K562 (cell line): ENCODE results near the gene GMEB2. TPM values are rescaled to one million over a fixed set of nuclear protein-coding genes. Genes with fewer than 3 reads are reported as not detected.

Experiments
- CREB5 ChIP-seq: fragments of 250-450 bp; sonication (Bioruptor Pico); IDR thresholded peaks from 2 replicates; pipeline ENCODE4 v1.5.0; 2020; ENCODE audit warnings: mild to moderate bottlenecking
- MCM2 ChIP-seq: fragments of 450-650 bp; IDR thresholded peaks from 2 replicates; pipeline ENCODE4 v1.6.1; 2017; ENCODE audit warnings: low read depth, mild to moderate bottlenecking
- MIER1 ChIP-seq: fragments of 450-650 bp; IDR thresholded peaks from 2 replicates; pipeline ENCODE4 v1.6.1; 2016; ENCODE audit warnings: antibody characterized with exemption, mild to moderate bottlenecking, low read depth
- MTA3 ChIP-seq: fragments of 450-650 bp; formaldehyde crosslinking; IDR thresholded peaks from 2 replicates; pipeline ENCODE4 v1.6.1; 2017; ENCODE audit warnings: mild to moderate bottlenecking, borderline replicate concordance
- RBM14 ChIP-seq: fragments of 200-400 bp; formaldehyde crosslinking; IDR thresholded peaks from 2 replicates; pipeline ENCODE4 v1.6.1; 2018; ENCODE audit warnings: low read depth, mild to moderate bottlenecking, low read length, moderate library complexity, borderline replicate concordance; ENCODE audit not compliant: insufficient read depth
- RERE ChIP-seq: sonication (generic); formaldehyde crosslinking; IDR thresholded peaks from 2 replicates; pipeline ENCODE4 v1.8.0; 2023; ENCODE audit warnings: missing genetic modification reagents, mild to moderate bottlenecking, borderline replicate concordance
- SIX5 ChIP-seq, 2 experiments: IDR thresholded peaks; 2 replicates each; pipeline ENCODE4 v1.6.1; 2011; ENCODE audit warnings: low read length in 2 of 2, borderline replicate concordance in 1 of 2, low read depth in 1 of 2, mild to moderate bottlenecking in 1 of 2, moderate library complexity in 1 of 2; ENCODE audit not compliant: insufficient read depth in 1 of 2
- SMC3 ChIP-seq: conservative IDR thresholded peaks from 2 replicates; pipeline ENCODE4 v1.6.1; 2011; ENCODE audit warnings: low read depth, low read length, improper control_type of control experiment; ENCODE audit not compliant: insufficient read depth
- XRCC4 ChIP-seq: IDR thresholded peaks from one replicate; pipeline ENCODE4 v1.6.1; 2011; ENCODE audit not compliant: insufficient read depth, insufficient read length; ENCODE audit errors: extremely low read depth
- ZBTB7A ChIP-seq: IDR thresholded peaks from 2 replicates; pipeline ENCODE4 v1.6.1; 2011; ENCODE audit warnings: low read depth, mild to moderate bottlenecking, low read length, moderate library complexity, borderline replicate concordance; ENCODE audit not compliant: control insufficient read depth
- ZNF12 ChIP-seq: sonication (generic); formaldehyde crosslinking; IDR thresholded peaks from 2 replicates; pipeline ENCODE4 v1.4.0; 2020; ENCODE audit warnings: mild to moderate bottlenecking, missing genetic modification reagents
- ZNF124 ChIP-seq: sonication (generic); formaldehyde crosslinking; IDR thresholded peaks from 2 replicates; pipeline ENCODE4 v1.8.1; 2022; ENCODE audit warnings: missing genetic modification reagents
- ZNF146 ChIP-seq: IDR thresholded peaks from one replicate; pipeline ENCODE4 v1.6.1; 2018; ENCODE audit warnings: missing compliant biosample characterization; ENCODE audit not compliant: unreplicated experiment
- ZNF224 ChIP-seq: sonication (generic); formaldehyde crosslinking; IDR thresholded peaks from 2 replicates; pipeline ENCODE4 v1.8.0; 2022; ENCODE audit warnings: mild to moderate bottlenecking, missing genetic modification reagents
- ZNF311 ChIP-seq: fragments of 250-450 bp; sonication (Bioruptor Pico); IDR thresholded peaks from 2 replicates; pipeline ENCODE4 v1.4.0; 2020; ENCODE audit warnings: mild to moderate bottlenecking, moderate library complexity
- ZNF316 ChIP-seq: fragments of 450-650 bp; IDR thresholded peaks from 2 replicates; pipeline ENCODE4 v1.6.1; 2016
- ZNF586 ChIP-seq: fragments of 450-650 bp; formaldehyde crosslinking; conservative IDR thresholded peaks from 2 replicates; pipeline ENCODE4 v1.4.0; 2020; ENCODE audit warnings: mild to moderate bottlenecking, moderate library complexity
- polyA plus RNA-seq, 8 experiments: library from polyadenylated mRNA; depleted of rRNA in 4 of 8; stranded (reverse) in 5 of 8; unstranded in 3 of 8; fragments of >200 nt; fragmentation: Nextera tagmentation in 2 of 8; fragmentation: Illumina TruSeq in 1 of 8; extraction: Ambion mirVana in 2 of 8; extraction: Trizol in 1 of 8; gene quantifications; 2 replicates each; pipeline versions ENCODE4 v1.2.1 to v1.2.3, GENCODE V29; 2011 to 2014; ENCODE audit warnings: inconsistent platforms in 1 of 8, missing spikeins in 1 of 8
- total RNA-seq, 7 experiments: library from RNA; depleted of rRNA in 6 of 7; stranded (reverse); fragments of >200 nt in 6 of 7; fragmentation: Illumina TruSeq in 2 of 7; extraction: Trizol in 2 of 7; gene quantifications; 2 replicates each; pipeline versions ENCODE4 v1.2.1 to v1.2.3, GENCODE V29; 2011 to 2021; ENCODE audit warnings: low replicate concordance in 1 of 7
- TF ChIP-seq, protein P1 (sequence below): sonication (generic); formaldehyde crosslinking; IDR thresholded peaks from 2 replicates; pipeline ENCODE4 v1.8.1; 2022; ENCODE audit warnings: missing genetic modification reagents

The GMEB2 gene
- total and polyA plus RNA-seq, 9 of the 15 experiments (the other 6 are each of a cell fraction or from before 2014, with no cell fraction given), result 0.03 to 13.9 (median 6.3) TPM

- TF ChIP-seq, protein P1, sequence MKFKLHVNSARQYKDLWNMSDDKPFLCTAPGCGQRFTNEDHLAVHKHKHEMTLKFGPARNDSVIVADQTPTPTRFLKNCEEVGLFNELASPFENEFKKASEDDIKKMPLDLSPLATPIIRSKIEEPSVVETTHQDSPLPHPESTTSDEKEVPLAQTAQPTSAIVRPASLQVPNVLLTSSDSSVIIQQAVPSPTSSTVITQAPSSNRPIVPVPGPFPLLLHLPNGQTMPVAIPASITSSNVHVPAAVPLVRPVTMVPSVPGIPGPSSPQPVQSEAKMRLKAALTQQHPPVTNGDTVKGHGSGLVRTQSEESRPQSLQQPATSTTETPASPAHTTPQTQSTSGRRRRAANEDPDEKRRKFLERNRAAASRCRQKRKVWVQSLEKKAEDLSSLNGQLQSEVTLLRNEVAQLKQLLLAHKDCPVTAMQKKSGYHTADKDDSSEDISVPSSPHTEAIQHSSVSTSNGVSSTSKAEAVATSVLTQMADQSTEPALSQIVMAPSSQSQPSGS (CRISPR knock-in tag), result no peak
- TF ChIP-seq XRCC4 (no peak), SMC3 (0 out of 2 replicates have a peak, but pooled peaks have one; percentile 17), CREB5 (no peak), ZBTB7A (peak; percentile 88), RBM14 (no peak), ZNF12 (no peak), ZNF224 (CRISPR knock-in tag) (0 out of 2 replicates have a peak, but pooled peaks have one; percentile 44), ZNF316 (no peak), ZNF586 (CRISPR knock-in tag) (no peak), MIER1 (peak; percentile 92), ZNF124 (CRISPR knock-in tag) (no peak), ZNF311 (CRISPR knock-in tag) (no peak), ZNF146 (CRISPR knock-in tag) (peak; percentile 37), RERE (CRISPR knock-in tag) (peak; percentile 95; the same call in 1 of the 2 replicates), SIX5 (IDR thresholded peaks at IDR 0.05; ENCODE audit: borderline replicate concordance in 1 of 2, insufficient read depth in 1 of 2, low read depth in 1 of 2, low read length in 2 of 2) (no peak), MCM2 (no peak), MTA3 (no peak)
These were observed 26.4 kb upstream of the GMEB2 start, which contains the start of gene STMN3 (continued) for GRCh38 chr20:63653041-63653973.
